Kasumi-1 (cell line): Measurements from ENCODE around the gene CHKB.

Source experiments
- DNase-seq, 2 experiments: peaks; one replicate each; lab custom pipeline; 2025; lab: John Stamatoyannopoulos, UW

The CHKB gene

DNA sequence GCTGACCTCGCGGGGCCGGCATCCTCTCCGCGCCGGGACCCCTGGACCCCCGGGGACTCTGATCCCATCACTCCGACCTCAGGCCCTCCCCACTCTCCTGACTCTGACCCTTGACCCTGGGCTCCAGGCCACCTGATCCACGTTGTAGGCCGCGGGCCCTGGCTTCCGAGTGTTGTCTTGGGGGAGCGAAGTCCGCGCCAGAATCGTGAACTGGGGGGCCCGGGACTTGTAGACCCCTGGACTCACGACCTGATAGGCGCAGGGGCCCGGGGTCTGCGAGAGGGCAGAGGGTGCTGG is 52.1 kb downstream of the CHKB start:
- no peak for DNase-seq

DNA sequence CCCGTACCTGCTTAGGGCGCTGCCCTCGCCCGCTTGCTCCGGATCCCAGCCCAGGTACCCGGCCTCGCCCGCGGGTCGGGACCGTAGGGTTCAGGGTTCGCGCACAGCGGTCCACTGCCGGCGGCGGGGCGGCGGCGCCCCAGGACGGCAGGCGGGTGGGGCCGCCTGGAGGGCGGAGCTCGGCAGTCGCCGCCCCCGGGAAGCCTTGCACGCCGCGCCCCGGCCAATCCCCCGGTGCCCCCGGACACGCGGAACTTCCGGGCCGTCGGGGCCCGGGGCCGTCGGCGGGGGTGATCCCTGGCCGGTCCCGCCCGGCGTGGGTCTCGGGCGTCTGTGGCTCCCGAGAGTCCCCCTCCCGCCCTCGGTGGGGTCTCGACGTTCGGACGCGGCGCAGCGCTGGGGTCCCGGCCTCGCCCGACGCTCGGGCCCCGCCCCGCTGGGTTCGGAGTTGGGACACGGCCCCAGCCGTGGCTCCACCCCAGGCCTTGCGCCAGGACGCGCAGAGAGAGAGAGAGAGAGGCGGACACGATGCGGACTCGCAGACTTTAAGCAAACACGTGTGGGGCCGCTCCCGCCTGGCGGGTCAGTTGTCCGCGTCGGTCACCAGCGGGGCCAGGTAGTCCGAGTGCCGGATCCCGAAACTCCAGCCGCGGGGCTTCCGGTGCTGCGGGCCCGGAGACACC is 52.6 kb downstream of the CHKB start, which contains the start of gene TYMP:
TYMP (minus strand) TSS at position 116 of the 683 bp plus-strand sequence. CDS start 303 bp downstream, outside the sequence.
- DNase-seq = peak; percentile 38 to 56

DNA sequence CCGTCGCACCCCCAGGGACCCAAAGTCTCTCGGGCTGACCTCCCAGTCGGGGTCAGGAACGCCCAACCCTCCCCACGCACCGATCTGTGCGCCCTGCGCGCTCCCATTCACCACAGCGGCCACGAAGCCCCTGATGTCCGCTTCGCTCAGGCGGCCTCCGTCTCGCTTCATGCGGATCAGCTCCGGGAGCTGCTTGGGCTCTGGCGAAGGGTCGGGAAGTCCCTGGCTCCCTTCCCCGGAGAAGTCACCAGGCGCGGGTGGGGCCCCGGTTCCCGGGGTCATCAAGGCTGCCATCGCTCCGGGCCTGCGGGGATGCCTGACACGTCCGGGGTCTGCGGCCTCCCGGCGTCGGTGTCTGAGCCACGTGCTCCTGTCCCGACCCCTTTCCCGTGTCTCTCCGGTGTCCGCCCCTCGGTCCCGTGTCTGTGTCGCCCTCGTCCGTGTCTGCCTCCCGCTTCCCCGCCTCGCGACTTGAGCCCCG is 53.2 kb downstream of the CHKB start:
- DNase-seq = no peak
